ENCODE data around the gene CDK5RAP1. TPM values are rescaled to one million over a fixed set of nuclear protein-coding genes. Genes with fewer than 3 reads are reported as not detected.

Gene CDK5RAP1
- total RNA-seq, 2 experiments from 2014 or later: 32.1 to 49.4 TPM

DNA sequence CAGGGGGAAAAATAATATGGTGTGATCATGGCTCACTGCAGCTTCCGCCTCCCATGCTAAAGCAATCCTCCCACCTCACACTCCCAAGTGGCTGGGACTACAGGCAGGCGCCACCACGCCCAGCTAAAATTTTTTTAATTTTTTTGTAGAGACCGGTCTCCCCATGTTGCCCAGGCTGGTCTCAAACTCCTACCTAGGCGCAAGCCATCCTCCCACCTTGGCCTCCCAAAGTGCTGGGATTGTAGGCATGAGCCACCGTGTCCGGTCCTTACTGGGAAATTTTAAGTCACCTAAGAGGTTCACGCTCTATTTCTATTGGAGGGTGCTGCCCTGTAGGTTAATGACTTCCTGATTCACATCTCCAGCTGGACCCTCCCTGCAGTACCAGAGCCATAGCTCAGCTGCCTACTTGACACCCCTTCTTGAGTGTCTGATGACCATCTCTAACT, 626 bp upstream of the CDK5RAP1 start:
- Histone ChIP-seq H4K20me1 (ENCODE audit: insufficient read depth, low read length) (0 out of 2 replicates have a peak, but pooled peaks cover 7% of the 10 kb centered on the region), H3K4me2 (ENCODE audit: low read length) (peak overlapping the region; percentile 80), H3K36me3 (ENCODE audit: insufficient read depth, low read length) (peaks cover 46% of the 10 kb centered on the region), H3K9me2 (ENCODE audit: insufficient read depth, low read length) (no peaks in the 10 kb centered on the region), H3K9me3 (ENCODE audit: low read length) (no peaks in the 10 kb centered on the region), H2AFZ (ENCODE audit: low read length) (peak overlapping the region; percentile 86), H3K79me2 (ENCODE audit: insufficient read depth, low read depth, low read length) (peaks cover 67% of the 10 kb centered on the region), H3K4me1 (ENCODE audit: insufficient read depth, low read length, poor library complexity, severe bottlenecking) (peaks cover 34% of the 10 kb centered on the region), H3K4me3 (ENCODE audit: low read depth, low read length, poor library complexity, severe bottlenecking) (peak overlapping the region; percentile 94), H3K27ac (ENCODE audit: low read depth, low read length, poor library complexity, severe bottlenecking) (peak overlapping the region; percentile 65)
- BruUV-seq (replicated peaks): TSS peak; percentile 91
- no peak for TF ChIP-seq EZH2phosphoT487 (IDR thresholded peaks at IDR 0.05; ENCODE audit: borderline replicate concordance, low read depth, low read length)
- TF ChIP-seq, protein P1, sequence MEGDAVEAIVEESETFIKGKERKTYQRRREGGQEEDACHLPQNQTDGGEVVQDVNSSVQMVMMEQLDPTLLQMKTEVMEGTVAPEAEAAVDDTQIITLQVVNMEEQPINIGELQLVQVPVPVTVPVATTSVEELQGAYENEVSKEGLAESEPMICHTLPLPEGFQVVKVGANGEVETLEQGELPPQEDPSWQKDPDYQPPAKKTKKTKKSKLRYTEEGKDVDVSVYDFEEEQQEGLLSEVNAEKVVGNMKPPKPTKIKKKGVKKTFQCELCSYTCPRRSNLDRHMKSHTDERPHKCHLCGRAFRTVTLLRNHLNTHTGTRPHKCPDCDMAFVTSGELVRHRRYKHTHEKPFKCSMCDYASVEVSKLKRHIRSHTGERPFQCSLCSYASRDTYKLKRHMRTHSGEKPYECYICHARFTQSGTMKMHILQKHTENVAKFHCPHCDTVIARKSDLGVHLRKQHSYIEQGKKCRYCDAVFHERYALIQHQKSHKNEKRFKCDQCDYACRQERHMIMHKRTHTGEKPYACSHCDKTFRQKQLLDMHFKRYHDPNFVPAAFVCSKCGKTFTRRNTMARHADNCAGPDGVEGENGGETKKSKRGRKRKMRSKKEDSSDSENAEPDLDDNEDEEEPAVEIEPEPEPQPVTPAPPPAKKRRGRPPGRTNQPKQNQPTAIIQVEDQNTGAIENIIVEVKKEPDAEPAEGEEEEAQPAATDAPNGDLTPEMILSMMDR (conservative IDR thresholded peaks at IDR 0.05; ENCODE audit: low read length): 0 out of 2 replicates have a peak, but pooled peaks have one; percentile 2
- intact Hi-C loops (cut with micrococcal nuclease; ENCODE audit: unreplicated experiment): loop anchor here (1.0 to 5.0 kb wide), 3 partner anchors 43 to 265 kb away; partner anchors contain the start of gene ACTL10
- ChIA-PET POLR2A (interaction anchor here (0.6 to 2.0 kb wide), 14 partner anchors 8 to 417 kb away, joined by 3 to 9 read pairs (median 4); partner anchors contain the start of gene SNTA1), CTCF (ENCODE audit: unreplicated experiment) (interaction anchor here (1.3 to 1.7 kb wide), 2 partner anchors 39 to 43 kb away, joined by 5 read pairs; no protein-coding TSS in a partner anchor)
- peak; percentile 45 for DNase-seq (ENCODE audit: low spot score)

DNA sequence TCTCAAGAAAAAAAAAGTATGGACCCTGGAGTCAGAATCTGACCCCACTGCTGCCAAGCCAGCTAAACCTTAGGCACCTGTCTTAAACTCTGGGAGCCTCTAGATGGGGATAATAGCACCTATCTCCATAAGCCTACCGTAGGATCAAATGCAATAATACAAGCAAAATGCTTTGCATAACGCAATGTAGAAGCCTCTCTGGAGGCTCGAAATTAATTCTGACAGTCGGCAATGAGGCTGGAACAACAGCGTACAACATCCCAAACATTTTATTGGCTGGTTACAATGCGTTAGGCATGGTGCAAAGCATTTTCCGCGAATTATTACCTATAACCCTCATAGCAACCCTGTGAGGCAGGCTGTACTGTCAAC, 521 bp downstream of the CDK5RAP1 start:
- H3K4me3 ChIP-seq (ENCODE audit: low read depth, low read length, poor library complexity, severe bottlenecking): peak overlapping the region; percentile 94
- no peaks in the 10 kb centered on the region for H3K9me2 ChIP-seq (ENCODE audit: insufficient read depth, low read length)

More for the DNA sequence above, 521 bp downstream of the CDK5RAP1 start:
- H3K4me1 ChIP-seq (ENCODE audit: insufficient read depth, low read length, poor library complexity, severe bottlenecking): peaks cover 32% of the 10 kb centered on the region
- no peak for TF ChIP-seq EZH2phosphoT487 (IDR thresholded peaks at IDR 0.05; ENCODE audit: borderline replicate concordance, low read depth, low read length)
- TF ChIP-seq, protein P1 (conservative IDR thresholded peaks at IDR 0.05; ENCODE audit: low read length): peak; percentile 75
- H3K36me3 ChIP-seq (ENCODE audit: insufficient read depth, low read length): peaks cover 46% of the 10 kb centered on the region
- POLR2A ChIA-PET: interaction anchor here (0.6 to 2.0 kb wide), 11 partner anchors 9 to 418 kb away, joined by 3 to 5 read pairs (median 4); no protein-coding TSS in a partner anchor
- H3K4me2 ChIP-seq (ENCODE audit: low read length): peak overlapping the region; percentile 80
- 0 out of 2 replicates have a peak, but pooled peaks cover 7% of the 10 kb centered on the region for H4K20me1 ChIP-seq (ENCODE audit: insufficient read depth, low read length)
- peak overlapping the region; percentile 65 for H3K27ac ChIP-seq (ENCODE audit: low read depth, low read length, poor library complexity, severe bottlenecking)
- BruUV-seq (replicated peaks): TSS peak; percentile 62
- peak overlapping the region; percentile 86; the same call in 1 of the 2 replicates for H2AFZ ChIP-seq (ENCODE audit: low read length)
- peak; percentile 69 for DNase-seq (ENCODE audit: low spot score)
- H3K79me2 ChIP-seq (ENCODE audit: insufficient read depth, low read depth, low read length): peaks cover 66% of the 10 kb centered on the region
- intact Hi-C loops (cut with micrococcal nuclease; ENCODE audit: unreplicated experiment): loop anchor here (1.0 to 5.0 kb wide), 3 partner anchors 45 to 267 kb away; partner anchors contain the start of gene ACTL10
- no peaks in the 10 kb centered on the region for H3K9me3 ChIP-seq (ENCODE audit: low read length)
- CTCF ChIA-PET (ENCODE audit: unreplicated experiment): interaction anchor here (1.7 kb wide), 1 partner anchor 44 kb away, joined by 5 read pairs; no protein-coding TSS in a partner anchor
